ENCODE data around the gene CLDN16.

DNA sequence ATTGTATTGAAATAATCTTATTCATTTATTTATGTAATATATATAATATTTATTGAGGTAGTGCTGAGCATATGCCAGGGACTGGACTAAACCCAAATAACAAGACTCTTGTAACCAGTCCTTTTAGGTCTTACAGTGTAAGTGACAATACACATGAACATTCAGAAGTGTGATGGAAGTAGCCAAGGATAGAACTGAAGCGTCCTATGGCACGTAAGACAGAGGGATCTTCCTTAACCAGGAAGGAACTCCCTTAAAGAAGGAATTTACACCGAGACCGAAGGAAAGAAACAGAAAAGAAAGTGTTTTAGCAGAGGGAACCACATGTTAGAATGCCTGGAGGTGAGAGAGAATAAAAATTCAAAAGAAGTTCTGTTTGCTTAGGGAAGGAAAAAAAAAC is 42.1 kb upstream of the CLDN16 start:
- no peak for TF ChIP-seq EZH2 (IDR thresholded peaks at IDR 0.05; ENCODE audit: borderline replicate concordance, low read length)
- TF ChIP-seq, protein P1, sequence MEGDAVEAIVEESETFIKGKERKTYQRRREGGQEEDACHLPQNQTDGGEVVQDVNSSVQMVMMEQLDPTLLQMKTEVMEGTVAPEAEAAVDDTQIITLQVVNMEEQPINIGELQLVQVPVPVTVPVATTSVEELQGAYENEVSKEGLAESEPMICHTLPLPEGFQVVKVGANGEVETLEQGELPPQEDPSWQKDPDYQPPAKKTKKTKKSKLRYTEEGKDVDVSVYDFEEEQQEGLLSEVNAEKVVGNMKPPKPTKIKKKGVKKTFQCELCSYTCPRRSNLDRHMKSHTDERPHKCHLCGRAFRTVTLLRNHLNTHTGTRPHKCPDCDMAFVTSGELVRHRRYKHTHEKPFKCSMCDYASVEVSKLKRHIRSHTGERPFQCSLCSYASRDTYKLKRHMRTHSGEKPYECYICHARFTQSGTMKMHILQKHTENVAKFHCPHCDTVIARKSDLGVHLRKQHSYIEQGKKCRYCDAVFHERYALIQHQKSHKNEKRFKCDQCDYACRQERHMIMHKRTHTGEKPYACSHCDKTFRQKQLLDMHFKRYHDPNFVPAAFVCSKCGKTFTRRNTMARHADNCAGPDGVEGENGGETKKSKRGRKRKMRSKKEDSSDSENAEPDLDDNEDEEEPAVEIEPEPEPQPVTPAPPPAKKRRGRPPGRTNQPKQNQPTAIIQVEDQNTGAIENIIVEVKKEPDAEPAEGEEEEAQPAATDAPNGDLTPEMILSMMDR (IDR thresholded peaks at IDR 0.05; ENCODE audit: low read length) = no peak
